BE2C (cell line): Measurements from ENCODE around the gene ADD2.

Experiments
- DNase-seq: peaks from one replicate; pipeline ENCODE4 v3.0.0-alpha.2; 2020
- H3K27me3 ChIP-seq: fragments of 250-450 bp; sonication (Bioruptor Pico); 2 replicates; pipeline ENCODE4 v1.5.1; 2020; ENCODE audit warnings: mild to moderate bottlenecking
- H3K36me3 ChIP-seq: fragments of 250-450 bp; sonication (Bioruptor Pico); 2 replicates; pipeline ENCODE4 v1.5.1; 2020; ENCODE audit warnings: mild to moderate bottlenecking
- H3K4me1 ChIP-seq: fragments of 250-450 bp; sonication (Bioruptor Pico); 2 replicates; pipeline ENCODE4 v1.5.1; 2020
- H3K4me3 ChIP-seq: 2 replicates; pipeline ENCODE4 v1.5.1; 2011; ENCODE audit warnings: low read depth, low read length
- H3K9me3 ChIP-seq: fragments of 250-450 bp; sonication (Bioruptor Pico); 2 replicates; pipeline ENCODE4 v1.5.1; 2020
- TF ChIP-seq, protein P1 (sequence below): IDR thresholded peaks from 2 replicates; pipeline ENCODE4 v1.5.1; 2012; ENCODE audit warnings: mild to moderate bottlenecking, low read depth, low read length

Gene ADD2

DNA sequence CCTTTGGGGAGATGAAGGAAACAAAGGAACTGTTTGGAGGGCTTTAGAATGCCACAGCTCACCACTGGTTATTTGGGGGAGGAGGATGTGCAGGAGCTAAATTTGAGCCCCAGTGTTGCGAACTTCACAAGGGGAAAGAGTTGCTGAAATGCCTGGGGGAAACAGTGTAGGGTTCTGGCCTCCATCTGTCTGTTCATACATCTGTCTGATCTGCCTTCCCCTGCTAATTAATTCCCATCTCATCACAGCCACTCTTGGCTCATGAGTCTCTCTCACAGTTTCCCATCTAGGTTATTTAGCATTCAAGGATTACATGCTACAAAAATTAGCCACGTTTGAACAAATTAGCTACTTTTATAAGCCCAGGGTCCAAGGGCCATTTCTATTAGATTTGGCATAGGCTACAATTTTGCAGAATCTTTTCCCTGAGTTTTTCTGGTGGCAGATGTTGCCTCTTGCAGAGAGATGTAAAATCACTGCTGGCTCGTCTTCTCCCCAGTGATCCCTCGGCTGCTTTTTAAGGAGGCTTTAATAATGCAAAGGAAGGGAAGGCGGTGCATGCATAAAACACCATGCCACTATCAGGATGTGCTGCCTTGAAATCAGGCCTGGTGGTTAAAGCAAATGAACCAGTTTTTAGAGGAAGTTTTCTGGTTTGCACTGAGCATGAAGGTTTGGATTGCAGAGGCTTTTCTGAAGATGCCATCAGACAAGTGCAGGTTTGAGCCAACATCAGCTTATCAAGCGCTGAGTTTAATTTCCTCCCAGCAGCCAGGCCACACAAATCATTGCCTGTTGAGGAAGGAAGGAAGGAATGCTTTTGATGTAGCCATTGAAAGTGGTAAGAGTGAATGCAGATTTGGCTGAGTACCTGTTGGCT is 35.0 kb downstream of the ADD2 start:
- TF ChIP-seq, protein P1, sequence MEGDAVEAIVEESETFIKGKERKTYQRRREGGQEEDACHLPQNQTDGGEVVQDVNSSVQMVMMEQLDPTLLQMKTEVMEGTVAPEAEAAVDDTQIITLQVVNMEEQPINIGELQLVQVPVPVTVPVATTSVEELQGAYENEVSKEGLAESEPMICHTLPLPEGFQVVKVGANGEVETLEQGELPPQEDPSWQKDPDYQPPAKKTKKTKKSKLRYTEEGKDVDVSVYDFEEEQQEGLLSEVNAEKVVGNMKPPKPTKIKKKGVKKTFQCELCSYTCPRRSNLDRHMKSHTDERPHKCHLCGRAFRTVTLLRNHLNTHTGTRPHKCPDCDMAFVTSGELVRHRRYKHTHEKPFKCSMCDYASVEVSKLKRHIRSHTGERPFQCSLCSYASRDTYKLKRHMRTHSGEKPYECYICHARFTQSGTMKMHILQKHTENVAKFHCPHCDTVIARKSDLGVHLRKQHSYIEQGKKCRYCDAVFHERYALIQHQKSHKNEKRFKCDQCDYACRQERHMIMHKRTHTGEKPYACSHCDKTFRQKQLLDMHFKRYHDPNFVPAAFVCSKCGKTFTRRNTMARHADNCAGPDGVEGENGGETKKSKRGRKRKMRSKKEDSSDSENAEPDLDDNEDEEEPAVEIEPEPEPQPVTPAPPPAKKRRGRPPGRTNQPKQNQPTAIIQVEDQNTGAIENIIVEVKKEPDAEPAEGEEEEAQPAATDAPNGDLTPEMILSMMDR: no peak
- 0 out of 2 replicates have a peak overlapping the region, but pooled peaks have one; percentile 21 for H3K4me3 ChIP-seq
- H3K4me1 ChIP-seq: no peaks in the 10 kb centered on the region
- no peaks in the 10 kb centered on the region for H3K36me3 ChIP-seq
- no peaks in the 10 kb centered on the region for H3K9me3 ChIP-seq
- H3K27me3 ChIP-seq: no peaks in the 10 kb centered on the region
- DNase-seq: no peak

DNA sequence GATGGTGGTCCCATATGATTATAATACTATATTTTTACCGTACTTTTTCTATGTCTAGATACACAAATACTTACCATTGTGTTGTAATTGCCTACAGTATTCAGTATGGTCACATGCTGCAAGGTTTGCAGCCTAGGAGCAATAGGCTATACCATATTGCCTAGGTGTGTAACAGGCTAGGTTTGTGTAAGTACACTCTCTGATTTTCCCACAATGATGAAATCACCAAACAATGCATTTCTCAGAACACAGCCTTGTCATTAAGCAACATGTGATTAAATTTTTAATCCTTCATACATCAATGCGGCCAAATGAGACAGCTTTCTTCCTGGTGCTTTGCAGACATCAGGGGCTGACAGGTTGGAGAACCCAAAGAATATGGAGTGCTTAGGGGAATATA is 37.3 kb downstream of the ADD2 start:
- H3K4me3 ChIP-seq: no peak overlapping the region
- TF ChIP-seq, protein P1: no peak
- H3K9me3 ChIP-seq: no peaks in the 10 kb centered on the region
- DNase-seq: no peak
- no peaks in the 10 kb centered on the region for H3K4me1 ChIP-seq
- H3K27me3 ChIP-seq: no peaks in the 10 kb centered on the region
- H3K36me3 ChIP-seq: no peaks in the 10 kb centered on the region

- no peaks in the 10 kb centered on the region for H3K27me3 ChIP-seq
- H3K36me3 ChIP-seq: no peaks in the 10 kb centered on the region
- no peaks in the 10 kb centered on the region for H3K4me1 ChIP-seq
- TF ChIP-seq, protein P1: no peak
- no peaks in the 10 kb centered on the region for H3K9me3 ChIP-seq
- no peak overlapping the region for H3K4me3 ChIP-seq
- no peak for DNase-seq
Measured at GRCh38 chr2:70729647-70730046, 38.4 kb downstream of the ADD2 start.

DNA sequence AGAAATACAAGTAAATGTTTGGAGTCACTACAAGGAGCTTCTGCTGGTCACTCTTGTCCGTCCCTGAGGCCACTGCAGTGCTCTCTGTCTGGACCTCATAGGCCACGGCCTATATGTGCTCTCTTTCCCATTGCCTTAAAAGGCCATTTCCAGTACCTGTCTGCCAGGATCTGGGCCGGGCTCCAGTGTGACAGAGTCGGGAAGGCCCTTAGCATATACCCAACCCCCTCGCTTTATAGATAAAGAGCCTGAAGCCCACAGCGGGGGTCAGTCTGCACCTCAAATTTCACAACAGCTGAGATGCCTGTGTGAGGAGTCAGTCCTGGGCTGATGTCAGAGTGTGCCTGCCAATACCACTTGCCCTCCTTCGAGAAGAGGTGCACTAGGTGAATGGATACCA is 39.9 kb downstream of the ADD2 start:
- no peaks in the 10 kb centered on the region for H3K4me1 ChIP-seq
- DNase-seq: no peak
- H3K27me3 ChIP-seq: no peaks in the 10 kb centered on the region
- TF ChIP-seq, protein P1: no peak
- no peaks in the 10 kb centered on the region for H3K9me3 ChIP-seq
- H3K36me3 ChIP-seq: no peaks in the 10 kb centered on the region
- no peak overlapping the region for H3K4me3 ChIP-seq

DNA sequence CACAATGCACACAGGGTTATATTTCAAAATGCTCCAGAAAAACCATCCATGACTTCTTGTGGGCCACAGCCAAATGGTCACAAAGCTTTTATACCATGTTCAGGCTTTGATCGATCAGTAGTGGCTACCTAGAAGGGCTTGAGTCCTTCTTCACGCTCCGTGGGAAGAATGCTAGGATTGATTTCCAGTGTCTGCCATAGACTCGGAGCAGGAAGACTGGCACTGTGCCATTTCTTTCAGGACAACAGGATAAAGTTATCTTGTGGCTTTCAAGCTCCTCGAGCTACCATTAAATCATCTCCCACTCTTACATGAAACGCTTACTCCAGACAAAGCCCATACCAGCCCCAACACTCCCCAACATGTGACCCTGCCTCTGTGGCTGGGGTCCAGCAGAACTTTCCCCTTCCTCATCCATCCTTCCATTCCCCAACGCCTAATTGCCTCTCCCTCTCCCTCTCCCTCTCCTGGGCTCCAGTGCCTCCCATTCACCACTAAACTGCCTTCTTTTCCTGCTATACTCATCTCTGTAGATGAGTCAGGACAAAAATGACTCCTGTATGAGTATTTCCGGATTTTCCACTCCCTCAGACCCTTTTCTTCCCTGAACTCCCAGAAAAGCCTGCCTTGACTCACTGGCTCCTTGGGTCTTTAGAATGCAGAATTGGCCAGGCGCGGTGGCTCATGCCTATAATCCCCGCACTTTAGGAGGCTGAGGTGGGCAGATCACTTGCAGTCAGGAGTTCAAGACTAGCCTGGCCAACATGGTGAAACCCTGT is 40.9 kb downstream of the ADD2 start:
- Histone ChIP-seq H3K9me3 (no peaks in the 10 kb centered on the region), H3K4me1 (no peaks in the 10 kb centered on the region), H3K4me3 (no peak overlapping the region), H3K27me3 (no peaks in the 10 kb centered on the region), H3K36me3 (no peaks in the 10 kb centered on the region)
- TF ChIP-seq, protein P1: no peak
- no peak for DNase-seq

DNA sequence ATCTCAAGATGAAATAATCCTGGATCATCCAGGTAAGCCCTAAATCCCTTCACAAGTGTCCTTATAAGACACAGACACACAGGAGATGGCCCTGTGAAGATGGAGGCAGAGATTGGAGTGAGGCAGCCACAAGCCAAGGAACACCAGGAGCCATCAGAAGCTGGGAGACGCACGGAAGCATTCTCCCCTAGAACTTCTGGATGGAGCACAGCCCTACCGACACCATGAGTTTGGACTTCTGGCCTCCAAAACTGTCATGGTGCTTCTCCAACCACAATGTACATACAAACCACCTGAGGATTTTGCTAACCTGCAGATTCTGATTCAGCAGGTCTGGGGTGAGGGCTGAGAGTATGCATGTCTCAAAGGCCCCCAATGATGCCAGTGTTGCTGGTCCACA is 42.5 kb downstream of the ADD2 start:
- no peaks in the 10 kb centered on the region for H3K36me3 ChIP-seq
- H3K4me1 ChIP-seq: no peaks in the 10 kb centered on the region
- no peak overlapping the region for H3K4me3 ChIP-seq
- no peaks in the 10 kb centered on the region for H3K9me3 ChIP-seq
- TF ChIP-seq, protein P1: no peak
- DNase-seq: no peak
- H3K27me3 ChIP-seq: no peaks in the 10 kb centered on the region
